OCI-LY7 (cell line): Measurements from ENCODE around the gene LHPP.

Source experiments
- EZH2phosphoT487 ChIP-seq: fragments of 200-600 bp; sonication (generic); IDR thresholded peaks from 2 replicates; pipeline ENCODE4 v1.6.1; 2018; ENCODE audit warnings: low read depth, borderline replicate concordance, mild to moderate bottlenecking, mixed run types, antibody characterized with exemption, low read length, moderate library complexity, mixed read lengths
- TF ChIP-seq, protein P1 (sequence below): fragments of 200-600 bp; sonication (generic); conservative IDR thresholded peaks from 2 replicates; pipeline ENCODE4 v1.5.1; 2014; ENCODE audit warnings: mild to moderate bottlenecking, antibody characterized with exemption, low read length, moderate library complexity, mixed read lengths

DNA sequence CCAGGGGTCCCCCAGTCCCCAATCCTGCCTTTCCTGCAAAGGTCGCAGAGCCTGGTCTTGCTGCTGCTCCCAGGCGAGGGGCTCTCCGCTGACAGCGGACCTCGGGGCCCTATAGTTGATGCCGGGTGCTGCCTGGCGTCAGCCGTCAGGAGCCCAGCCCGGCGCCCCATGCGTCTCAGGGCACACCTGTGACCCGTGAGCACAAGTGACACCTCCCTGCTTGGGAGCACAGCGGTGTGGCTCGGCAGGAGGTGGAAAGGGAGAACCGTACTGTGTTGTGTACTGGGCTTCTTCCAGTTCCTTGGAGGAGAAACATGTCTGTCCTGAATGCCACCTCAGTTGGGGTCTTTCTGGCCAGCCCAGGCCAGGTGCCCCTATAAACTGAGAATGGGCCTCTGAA is 56.7 kb downstream of the LHPP start:
- TF ChIP-seq, protein P1, sequence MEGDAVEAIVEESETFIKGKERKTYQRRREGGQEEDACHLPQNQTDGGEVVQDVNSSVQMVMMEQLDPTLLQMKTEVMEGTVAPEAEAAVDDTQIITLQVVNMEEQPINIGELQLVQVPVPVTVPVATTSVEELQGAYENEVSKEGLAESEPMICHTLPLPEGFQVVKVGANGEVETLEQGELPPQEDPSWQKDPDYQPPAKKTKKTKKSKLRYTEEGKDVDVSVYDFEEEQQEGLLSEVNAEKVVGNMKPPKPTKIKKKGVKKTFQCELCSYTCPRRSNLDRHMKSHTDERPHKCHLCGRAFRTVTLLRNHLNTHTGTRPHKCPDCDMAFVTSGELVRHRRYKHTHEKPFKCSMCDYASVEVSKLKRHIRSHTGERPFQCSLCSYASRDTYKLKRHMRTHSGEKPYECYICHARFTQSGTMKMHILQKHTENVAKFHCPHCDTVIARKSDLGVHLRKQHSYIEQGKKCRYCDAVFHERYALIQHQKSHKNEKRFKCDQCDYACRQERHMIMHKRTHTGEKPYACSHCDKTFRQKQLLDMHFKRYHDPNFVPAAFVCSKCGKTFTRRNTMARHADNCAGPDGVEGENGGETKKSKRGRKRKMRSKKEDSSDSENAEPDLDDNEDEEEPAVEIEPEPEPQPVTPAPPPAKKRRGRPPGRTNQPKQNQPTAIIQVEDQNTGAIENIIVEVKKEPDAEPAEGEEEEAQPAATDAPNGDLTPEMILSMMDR, result no peak
- no peak for TF ChIP-seq EZH2phosphoT487
